Glutamatergic neuron (in vitro differentiated cells): ENCODE measurements around the gene ZBTB43. TPM values are rescaled to one million over a fixed set of nuclear protein-coding genes. Genes with fewer than 3 reads are reported as not detected.

ENCODE experiments used
- DNase-seq: peaks from one replicate; pipeline ENCODE4 v3.0.0; 2022
- H3K27ac Mint-ChIP-seq: one replicate; pipeline ENCODE4 v1.8.0; 2020; ENCODE audit warnings: mild to moderate bottlenecking, mixed read lengths, inconsistent platforms; ENCODE audit not compliant: unreplicated experiment
- H3K27me3 Mint-ChIP-seq: one replicate; pipeline ENCODE4 v1.8.0; 2020; ENCODE audit warnings: mild to moderate bottlenecking, moderate library complexity, mixed read lengths, inconsistent platforms; ENCODE audit not compliant: unreplicated experiment
- H3K36me3 Mint-ChIP-seq: one replicate; pipeline ENCODE4 v1.8.0; 2020; ENCODE audit warnings: mild to moderate bottlenecking, mixed read lengths, inconsistent platforms; ENCODE audit not compliant: unreplicated experiment
- H3K4me1 Mint-ChIP-seq: one replicate; pipeline ENCODE4 v1.8.0; 2020; ENCODE audit warnings: mild to moderate bottlenecking, low read depth, mixed read lengths, inconsistent platforms; ENCODE audit not compliant: unreplicated experiment
- H3K4me3 Mint-ChIP-seq: one replicate; pipeline ENCODE4 v1.8.0; 2020; ENCODE audit warnings: mild to moderate bottlenecking, mixed read lengths, inconsistent platforms; ENCODE audit not compliant: unreplicated experiment
- H3K9me3 Mint-ChIP-seq: one replicate; pipeline ENCODE4 v1.8.0; 2020; ENCODE audit warnings: mild to moderate bottlenecking, moderate library complexity, mixed read lengths, inconsistent platforms; ENCODE audit not compliant: unreplicated experiment
- total RNA-seq: library from RNA; stranded (reverse); fragmentation: NEBNext Ultra II Directional; extraction: Animal tissue kit (Norgen Biotek cat#: 25700); gene quantifications from one replicate; pipeline ENCODE4 v1.2.1, GENCODE V29; 2021; ENCODE audit not compliant: unreplicated experiment
- TF ChIP-seq, protein P1 (sequence below): fragments of 200-600 bp; sonication (generic); IDR thresholded peaks from one replicate; pipeline ENCODE4 v1.5.0; 2021; ENCODE audit not compliant: partially characterized antibody, unreplicated experiment

ZBTB43 gene
- total RNA-seq, 1 donor from 2014 or later = 16.8 TPM

DNA sequence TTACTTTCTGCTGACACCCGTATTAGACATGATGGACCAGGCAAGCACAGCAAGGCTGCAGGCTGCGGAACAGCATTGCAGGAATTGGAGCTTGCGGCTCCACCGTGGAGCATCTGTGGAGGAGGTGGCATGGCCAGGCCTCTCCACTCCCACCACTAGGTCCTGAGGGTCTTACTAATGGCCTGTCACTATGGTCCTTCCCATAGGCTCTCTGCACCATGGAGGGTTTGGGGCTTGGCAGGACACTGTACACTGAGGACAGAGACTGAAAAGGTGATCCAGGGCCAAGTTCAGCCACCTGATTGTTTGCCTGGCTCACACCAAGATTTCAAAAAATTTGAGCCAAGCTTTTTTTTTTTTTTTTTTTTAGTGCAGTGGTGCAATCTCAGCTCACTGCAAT, 14.3 kb upstream of the ZBTB43 start:
- H3K27ac Mint-ChIP-seq = no peak overlapping the region
- DNase-seq = no peak
- no peaks in the 10 kb centered on the region for H3K9me3 Mint-ChIP-seq
- no peaks in the 10 kb centered on the region for H3K36me3 Mint-ChIP-seq
- H3K4me3 Mint-ChIP-seq = no peak overlapping the region
- H3K4me1 Mint-ChIP-seq = no peaks in the 10 kb centered on the region
- peaks cover 4% of the 10 kb centered on the region for H3K27me3 Mint-ChIP-seq
- TF ChIP-seq, protein P1, sequence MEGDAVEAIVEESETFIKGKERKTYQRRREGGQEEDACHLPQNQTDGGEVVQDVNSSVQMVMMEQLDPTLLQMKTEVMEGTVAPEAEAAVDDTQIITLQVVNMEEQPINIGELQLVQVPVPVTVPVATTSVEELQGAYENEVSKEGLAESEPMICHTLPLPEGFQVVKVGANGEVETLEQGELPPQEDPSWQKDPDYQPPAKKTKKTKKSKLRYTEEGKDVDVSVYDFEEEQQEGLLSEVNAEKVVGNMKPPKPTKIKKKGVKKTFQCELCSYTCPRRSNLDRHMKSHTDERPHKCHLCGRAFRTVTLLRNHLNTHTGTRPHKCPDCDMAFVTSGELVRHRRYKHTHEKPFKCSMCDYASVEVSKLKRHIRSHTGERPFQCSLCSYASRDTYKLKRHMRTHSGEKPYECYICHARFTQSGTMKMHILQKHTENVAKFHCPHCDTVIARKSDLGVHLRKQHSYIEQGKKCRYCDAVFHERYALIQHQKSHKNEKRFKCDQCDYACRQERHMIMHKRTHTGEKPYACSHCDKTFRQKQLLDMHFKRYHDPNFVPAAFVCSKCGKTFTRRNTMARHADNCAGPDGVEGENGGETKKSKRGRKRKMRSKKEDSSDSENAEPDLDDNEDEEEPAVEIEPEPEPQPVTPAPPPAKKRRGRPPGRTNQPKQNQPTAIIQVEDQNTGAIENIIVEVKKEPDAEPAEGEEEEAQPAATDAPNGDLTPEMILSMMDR = no peak

DNA sequence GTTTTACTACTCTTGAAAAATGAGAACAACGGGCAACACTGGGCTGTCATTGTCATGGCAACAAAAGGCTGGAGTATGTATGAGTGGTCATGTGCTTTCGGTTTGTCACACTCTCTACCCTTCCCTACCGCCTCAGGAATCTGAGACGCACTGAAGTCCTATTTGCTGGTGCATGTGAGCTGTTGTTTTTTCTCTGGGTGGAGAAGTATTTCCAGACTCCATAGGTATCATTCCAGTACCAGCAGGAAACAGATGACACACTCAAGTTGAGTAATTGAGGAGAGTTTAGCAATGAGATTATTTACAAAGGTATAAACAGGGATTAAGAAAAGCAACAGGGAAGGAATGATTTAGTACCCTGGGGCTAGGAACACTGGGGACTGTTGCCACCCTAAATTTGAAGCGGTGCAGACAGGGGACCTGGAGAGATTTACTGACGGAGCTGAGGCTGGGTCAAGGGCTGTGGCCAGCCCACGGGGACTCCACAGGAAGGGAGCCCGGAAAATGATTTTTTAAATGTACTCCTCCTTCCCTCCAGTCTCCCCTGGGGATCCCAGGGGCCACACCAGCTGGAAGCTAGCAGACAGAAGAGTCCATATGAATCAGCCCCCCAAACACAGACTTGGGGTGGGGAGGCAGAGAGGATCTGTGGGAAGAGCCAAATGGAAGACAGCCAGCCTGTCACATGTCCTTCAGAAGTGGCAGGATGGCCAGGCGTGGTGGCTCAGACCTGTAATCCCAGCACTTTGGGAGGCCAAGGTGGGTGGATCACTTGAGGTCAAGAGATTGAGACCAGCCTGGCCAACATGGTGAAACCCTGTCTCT, 13.2 kb upstream of the ZBTB43 start:
- Mint-ChIP-seq H3K27ac (no peak overlapping the region), H3K4me1 (no peaks in the 10 kb centered on the region), H3K27me3 (peaks cover 3% of the 10 kb centered on the region), H3K4me3 (no peak overlapping the region), H3K9me3 (no peaks in the 10 kb centered on the region), H3K36me3 (peaks cover 3% of the 10 kb centered on the region)
- TF ChIP-seq, protein P1 = no peak
- no peak for DNase-seq

DNA sequence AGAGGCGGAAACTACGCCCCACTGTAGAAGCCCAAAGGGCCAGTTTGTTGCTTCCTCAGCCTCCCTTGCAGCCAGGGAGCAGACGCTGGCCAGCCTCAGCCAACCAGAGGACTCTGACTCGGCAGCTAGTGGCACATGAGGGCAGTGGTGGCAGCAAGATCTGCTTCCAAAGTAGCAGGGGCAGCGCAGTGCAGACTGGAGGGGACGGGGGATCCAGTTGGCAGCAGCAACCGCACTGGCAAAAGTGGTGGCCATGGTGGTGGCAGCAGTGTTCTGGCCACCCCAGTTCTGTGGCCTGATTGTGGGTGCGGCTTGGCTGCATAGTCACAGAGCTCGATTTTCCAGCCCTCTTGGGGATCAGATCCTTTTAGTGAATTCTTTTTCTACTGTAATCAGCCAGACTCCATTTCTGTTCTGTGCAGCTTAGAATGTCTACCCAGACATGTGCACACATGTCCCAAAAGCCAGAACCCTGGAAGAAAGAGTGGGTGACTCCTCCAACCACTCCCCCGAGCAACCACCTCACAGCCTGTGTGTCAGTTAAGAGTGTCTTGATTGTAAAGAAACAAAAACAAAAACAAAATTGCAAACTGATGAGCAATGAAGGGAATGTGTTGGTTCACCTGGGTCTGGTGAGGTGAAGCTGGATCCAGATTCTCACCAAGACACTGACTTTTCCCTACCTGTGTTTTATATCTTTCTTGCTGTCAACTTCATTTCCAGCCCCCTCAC, 11.0 kb upstream of the ZBTB43 start:
- TF ChIP-seq, protein P1 = no peak
- peaks cover 4% of the 10 kb centered on the region for H3K36me3 Mint-ChIP-seq

DNA sequence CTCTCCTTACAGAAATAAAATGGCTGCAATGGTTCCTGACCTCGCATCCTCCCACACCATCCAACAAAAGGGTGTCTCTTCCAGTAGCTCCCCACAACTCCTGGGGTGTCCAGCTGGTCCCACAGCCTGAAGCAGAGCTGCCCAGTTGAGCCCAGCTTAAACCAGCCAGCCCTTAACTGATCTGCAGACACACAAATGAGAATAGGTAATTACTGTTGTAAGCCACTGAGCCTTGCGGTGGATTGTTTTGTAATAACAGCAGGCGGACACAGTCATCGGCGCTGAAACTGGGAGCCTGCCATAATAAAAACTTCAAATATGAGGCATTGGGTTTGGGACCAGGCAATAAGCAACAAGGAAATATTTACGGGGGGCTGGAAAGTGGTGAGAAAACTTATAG, 10.4 kb upstream of the ZBTB43 start:
- H3K4me3 Mint-ChIP-seq = no peak overlapping the region
- TF ChIP-seq, protein P1 = no peak
- DNase-seq = no peak
- peaks cover 3% of the 10 kb centered on the region for H3K27me3 Mint-ChIP-seq
- H3K4me1 Mint-ChIP-seq = no peaks in the 10 kb centered on the region
- H3K27ac Mint-ChIP-seq = no peak overlapping the region
- peaks cover 4% of the 10 kb centered on the region for H3K36me3 Mint-ChIP-seq
- H3K9me3 Mint-ChIP-seq = no peaks in the 10 kb centered on the region

More for the DNA sequence above, 11.0 kb upstream of the ZBTB43 start:
- Mint-ChIP-seq H3K27ac (no peak overlapping the region), H3K9me3 (no peaks in the 10 kb centered on the region), H3K4me1 (no peaks in the 10 kb centered on the region), H3K27me3 (peaks cover 3% of the 10 kb centered on the region), H3K4me3 (no peak overlapping the region)
- DNase-seq = no peak

DNA sequence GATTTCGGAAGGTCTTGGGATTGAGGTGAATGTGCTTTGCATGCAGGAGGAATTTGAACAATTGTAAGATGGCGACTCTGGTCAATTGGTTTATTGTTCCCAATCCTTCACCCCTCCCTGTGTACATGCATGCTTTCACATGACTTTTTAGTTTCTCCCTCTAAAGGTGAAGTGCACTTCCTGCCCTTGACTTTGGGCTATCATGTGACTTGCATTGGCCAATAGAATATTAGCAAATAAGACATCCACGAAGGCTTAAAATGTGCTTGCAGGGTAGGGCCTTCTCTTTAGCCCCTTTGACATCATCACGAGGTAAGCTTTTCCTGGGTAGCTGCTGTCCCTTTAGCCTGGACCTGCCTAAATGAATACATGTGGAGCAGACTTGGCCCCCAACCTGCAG, 8.1 kb upstream of the ZBTB43 start:
- Mint-ChIP-seq H3K27me3 (no peaks in the 10 kb centered on the region), H3K9me3 (no peaks in the 10 kb centered on the region), H3K4me3 (no peak overlapping the region), H3K4me1 (no peaks in the 10 kb centered on the region), H3K36me3 (peaks cover 4% of the 10 kb centered on the region), H3K27ac (no peak overlapping the region)
- TF ChIP-seq, protein P1 = no peak
- no peak for DNase-seq
